DND-41 (cell line): ENCODE data around the gene SMG6.

Experiments
- EZH2 ChIP-seq: IDR thresholded peaks from 3 replicates; pipeline ENCODE4 v1.6.1; 2012; ENCODE audit warnings: borderline replicate concordance, low read depth, mild to moderate bottlenecking, moderate library complexity, low read length, inconsistent platforms; ENCODE audit not compliant: severe bottlenecking
- TF ChIP-seq, protein P1 (sequence below): IDR thresholded peaks from 2 replicates; pipeline ENCODE4 v1.5.1; 2012; ENCODE audit warnings: borderline replicate concordance, low read length, moderate library complexity, mild to moderate bottlenecking; ENCODE audit not compliant: poor library complexity, severe bottlenecking; ENCODE audit errors: extremely low read depth

DNA sequence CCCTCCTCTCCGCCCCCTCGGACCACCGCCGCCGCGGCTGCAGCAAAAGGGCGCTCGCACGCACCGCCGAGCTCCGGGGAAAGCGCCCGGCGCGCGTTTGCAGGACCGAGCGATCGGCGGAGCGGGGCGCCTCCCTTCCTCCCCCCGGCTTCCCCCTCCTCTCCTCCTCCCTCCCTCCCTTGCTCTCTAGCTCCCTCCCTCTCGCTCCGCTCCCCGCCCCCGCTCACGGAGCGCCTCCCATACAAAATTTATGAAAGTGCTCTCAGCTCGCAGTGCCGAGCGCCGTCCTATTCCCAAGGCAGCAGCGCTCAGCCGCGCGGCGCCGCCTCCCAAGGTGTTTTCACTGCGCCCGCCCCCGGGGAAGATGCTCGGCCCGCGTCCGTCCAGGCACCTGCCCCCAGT is 278.4 kb downstream of the SMG6 start, which contains the start of gene RTN4RL1:
- TF ChIP-seq, protein P1, sequence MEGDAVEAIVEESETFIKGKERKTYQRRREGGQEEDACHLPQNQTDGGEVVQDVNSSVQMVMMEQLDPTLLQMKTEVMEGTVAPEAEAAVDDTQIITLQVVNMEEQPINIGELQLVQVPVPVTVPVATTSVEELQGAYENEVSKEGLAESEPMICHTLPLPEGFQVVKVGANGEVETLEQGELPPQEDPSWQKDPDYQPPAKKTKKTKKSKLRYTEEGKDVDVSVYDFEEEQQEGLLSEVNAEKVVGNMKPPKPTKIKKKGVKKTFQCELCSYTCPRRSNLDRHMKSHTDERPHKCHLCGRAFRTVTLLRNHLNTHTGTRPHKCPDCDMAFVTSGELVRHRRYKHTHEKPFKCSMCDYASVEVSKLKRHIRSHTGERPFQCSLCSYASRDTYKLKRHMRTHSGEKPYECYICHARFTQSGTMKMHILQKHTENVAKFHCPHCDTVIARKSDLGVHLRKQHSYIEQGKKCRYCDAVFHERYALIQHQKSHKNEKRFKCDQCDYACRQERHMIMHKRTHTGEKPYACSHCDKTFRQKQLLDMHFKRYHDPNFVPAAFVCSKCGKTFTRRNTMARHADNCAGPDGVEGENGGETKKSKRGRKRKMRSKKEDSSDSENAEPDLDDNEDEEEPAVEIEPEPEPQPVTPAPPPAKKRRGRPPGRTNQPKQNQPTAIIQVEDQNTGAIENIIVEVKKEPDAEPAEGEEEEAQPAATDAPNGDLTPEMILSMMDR = no peak
- TF ChIP-seq EZH2 = no peak
